Stimulated activated CD8-positive, alpha-beta memory T cell treated with anti-CD3 and anti-CD28 coated beads, Interleukin-7, amount 100 ng/mL, for 48 hours (primary cell): ENCODE data around the gene MAML3.

Source experiments
- DNase-seq, 2 donors: peaks; one replicate each; pipeline ENCODE4 v3.0.0-alpha.2; 2020; ENCODE audit warnings: low read depth in 1 of 2; ENCODE audit errors: extremely low read depth in 1 of 2

MAML3 gene

DNA sequence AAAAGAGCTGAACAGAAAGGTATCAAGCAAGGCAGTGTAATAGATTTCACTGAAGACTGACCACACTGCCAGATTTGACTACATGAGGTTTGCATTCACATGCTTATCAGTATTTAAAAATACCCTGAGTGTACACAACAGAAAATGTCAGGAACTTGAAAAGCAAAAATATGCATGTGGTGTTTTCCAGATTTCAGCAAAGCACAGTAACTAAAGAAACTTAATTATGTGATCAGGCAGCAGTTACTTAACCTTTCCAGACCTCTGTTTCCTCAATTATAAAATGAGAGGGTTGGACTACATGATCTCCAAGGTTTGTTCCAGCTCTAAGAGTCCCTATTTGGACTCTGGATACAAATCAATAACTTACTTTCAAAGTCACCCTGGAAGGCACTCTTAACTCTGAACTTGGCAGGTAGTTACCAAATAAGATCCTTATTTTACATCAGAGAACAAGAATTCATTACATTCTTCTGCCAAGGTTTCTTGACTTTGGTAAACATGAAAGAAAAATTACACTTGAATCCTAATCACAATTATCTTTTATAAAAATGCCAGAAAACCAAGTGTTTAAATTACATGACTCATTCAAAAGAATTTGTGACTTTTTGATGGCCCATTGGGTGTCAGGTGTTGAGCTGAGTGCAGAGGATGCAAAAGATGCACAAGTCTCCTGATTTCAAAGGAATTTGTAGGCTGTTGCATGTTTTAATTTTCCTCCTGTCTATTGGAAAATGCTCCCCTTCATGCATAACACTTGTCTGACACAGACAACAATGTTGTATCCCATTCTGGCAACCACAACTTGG, 246.8 kb downstream of the MAML3 start:
- no peak for DNase-seq

DNA sequence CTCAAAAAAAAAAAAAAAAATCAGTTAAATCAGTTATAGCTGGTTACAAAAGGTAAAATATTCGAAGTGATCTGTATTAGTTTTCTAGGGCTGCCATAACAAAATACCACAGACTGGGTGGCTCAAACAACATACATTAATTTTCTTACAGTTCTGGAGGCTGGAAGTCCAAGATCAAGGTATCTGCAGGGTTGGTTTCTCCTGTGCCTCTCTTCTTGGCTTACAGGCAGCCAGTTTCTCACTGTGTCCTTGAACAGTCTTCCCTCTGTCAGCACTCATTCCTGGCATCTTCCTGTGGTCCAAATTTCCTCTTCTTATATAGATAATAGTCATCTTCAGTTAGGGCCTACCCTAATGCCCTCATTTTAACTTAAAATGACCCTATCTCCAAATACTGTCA, 248.5 kb downstream of the MAML3 start:
- DNase-seq, result no peak

- no peak for DNase-seq
Measured at GRCh38 chr4:139904406-139904805, 249.6 kb downstream of the MAML3 start.

- DNase-seq, result no peak
Measured at GRCh38 chr4:139903845-139904244, 250.1 kb downstream of the MAML3 start.

GRCh38 chr4:139902321-139903320, 251.4 kb downstream of the MAML3 start:
- DNase-seq, result no peak

DNA sequence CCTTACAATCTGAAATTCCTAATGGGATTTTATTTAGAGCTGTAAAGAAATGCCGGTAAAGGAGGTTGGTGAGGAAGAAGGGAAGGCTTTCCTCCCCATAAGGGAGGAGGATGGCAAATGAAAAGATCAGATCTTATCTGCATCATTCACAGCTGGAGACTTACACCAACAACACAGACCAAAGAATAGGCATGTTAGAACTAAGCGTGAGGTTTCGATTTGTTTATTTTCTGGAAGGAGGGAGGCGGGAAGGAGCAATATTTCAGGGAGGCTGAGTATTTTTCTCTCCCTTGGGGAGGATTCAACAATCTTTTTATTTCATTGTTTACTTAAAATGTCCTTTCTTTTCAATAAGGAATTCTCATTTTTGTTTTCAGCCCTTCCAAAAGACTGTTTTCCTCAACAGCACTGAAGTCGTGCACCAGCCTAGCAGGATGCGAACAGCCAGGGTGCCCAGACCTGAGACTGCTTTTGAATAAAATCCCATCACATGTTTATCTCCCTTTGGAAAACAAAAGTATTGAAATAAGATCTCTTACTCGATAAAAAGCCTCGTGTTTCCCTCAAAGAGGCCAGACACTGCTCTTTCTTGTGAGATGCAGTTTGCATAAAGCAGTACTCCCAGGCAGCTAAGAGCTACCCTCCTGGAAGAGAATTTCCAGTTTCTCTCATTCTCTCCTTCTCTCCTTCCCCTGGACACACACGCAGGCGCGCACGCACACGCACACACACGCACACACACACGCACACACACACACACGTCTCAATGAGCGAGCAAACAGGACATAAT, 252.3 kb downstream of the MAML3 start:
- no peak for DNase-seq

DNA sequence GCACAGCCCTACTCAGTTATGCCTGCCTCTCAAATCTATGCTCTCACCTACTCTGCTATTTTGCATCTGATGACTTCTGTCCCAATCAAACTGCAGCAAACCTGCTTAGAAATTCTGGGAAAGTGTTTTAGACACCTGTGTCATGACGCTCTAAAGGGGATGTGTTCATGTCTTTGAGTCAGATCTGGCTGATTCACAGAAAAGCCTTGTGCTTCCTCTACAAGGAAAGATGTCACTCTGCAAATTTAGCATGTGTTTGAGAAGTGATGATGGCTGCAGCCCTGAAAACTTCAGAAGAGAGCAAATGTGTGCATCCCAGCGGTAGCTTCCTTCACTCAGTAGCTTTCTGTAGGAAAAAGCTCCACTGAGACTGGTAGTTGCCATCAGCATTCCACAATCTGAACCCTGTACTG, 253.0 kb downstream of the MAML3 start:
- DNase-seq, result no peak

DNA sequence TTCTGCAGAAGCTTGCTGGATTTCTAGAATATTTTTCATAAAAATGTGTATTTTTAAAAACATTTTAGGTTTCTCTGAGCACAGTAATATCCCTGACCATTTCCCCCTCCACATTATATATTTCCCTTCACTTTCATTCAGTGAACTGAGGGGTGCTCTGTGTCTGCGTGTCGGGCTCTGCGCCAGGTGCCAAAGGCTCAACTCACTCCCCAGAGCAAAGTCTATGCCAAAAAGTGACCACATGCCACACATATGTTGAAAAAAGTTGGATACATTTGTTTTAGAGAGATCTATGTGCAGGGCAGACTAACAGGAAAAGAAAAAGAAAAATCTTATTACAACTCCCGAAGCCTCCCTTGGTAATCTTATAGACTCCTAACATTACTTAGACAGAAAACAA, 254.6 kb downstream of the MAML3 start:
- DNase-seq, result no peak

DNA sequence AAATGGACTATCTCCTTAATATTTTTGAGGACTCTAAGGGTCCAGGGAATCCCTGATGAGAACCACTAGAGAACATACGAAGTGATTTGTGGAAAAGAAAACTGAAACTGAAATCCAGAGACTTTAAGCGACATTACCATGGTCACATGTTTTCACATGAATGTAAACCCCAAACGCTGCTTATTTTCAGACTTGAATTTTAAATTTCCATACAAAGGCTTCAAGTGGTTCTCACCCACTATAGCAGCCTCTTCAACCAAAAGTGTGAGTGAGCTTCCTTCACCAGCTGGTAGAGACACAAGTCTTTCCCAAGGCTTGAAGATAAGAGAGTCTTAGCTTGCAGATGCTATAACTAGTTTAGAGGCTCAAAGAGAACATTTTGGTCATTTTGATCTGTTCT, 255.7 kb downstream of the MAML3 start:
- no peak for DNase-seq

DNA sequence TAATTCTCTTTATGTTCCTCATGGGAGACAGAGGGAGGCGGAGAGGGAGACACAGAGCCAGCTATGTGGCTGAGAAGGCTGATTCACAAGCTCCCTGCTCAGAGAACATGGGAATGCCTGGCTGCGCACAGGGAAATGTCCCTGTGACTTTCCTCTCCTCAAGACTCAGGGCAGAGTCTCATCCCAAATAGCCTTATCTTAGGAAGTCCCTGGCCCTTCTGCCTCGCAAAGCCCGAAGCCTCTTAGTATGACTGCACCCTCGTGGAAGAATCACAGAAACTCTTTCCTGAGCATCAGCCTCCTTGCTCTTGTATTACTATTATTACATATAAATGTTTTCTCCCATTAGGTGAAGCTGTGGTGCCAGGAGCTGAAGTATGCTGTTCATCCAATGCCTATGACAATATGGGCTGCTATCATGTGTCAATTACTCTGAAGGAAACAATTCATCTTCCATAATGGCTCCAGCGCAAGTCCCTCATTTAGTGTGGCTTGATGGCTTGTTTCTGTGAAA, 257.8 kb downstream of the MAML3 start:
- no peak for DNase-seq

DNA sequence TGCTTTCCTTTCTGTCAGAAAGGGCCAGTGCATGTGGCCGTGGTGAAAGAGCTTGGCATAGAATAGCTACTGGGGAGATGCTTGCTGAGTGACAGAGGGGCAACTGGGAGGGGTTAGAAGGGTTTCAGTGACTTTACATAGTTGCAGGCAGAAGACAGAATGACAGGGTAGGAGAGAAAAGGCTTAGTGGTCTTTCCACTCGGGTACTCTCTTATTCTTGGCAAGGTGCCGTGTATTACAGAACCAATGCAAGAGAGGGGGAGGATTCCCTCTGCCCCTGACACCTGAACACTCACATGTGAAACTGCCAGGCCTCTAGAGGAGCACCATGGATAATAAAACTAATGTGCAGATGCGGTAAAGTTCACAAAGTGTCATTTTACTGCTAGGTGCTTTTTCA, 260.2 kb downstream of the MAML3 start:
- no peak for DNase-seq

- no peak for DNase-seq
Measured at GRCh38 chr4:139892973-139893736, 260.8 kb downstream of the MAML3 start.

GRCh38 chr4:139890816-139891215, 263.2 kb downstream of the MAML3 start:
- DNase-seq, result no peak

DNA sequence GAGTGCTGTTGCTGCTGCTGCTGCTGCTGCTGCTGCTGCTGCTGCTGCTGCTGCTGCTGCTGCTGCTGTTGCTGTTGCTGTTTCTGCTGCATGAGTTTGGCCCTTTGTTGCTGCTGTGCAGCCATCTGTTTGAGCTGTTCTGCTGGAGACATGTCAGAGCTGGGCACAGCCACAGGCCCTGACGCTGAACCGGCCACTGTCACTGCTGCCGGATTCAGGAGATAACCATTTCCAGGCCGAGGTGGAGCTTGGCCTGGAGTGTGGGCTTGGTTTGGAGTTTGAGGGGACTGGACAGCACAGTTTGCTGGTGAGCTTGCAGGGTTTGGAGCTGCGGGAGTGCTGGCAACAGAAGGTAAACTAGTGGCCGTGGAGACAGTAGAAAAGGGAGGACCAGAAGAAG, 264.1 kb downstream of the MAML3 start:
- no peak for DNase-seq

DNA sequence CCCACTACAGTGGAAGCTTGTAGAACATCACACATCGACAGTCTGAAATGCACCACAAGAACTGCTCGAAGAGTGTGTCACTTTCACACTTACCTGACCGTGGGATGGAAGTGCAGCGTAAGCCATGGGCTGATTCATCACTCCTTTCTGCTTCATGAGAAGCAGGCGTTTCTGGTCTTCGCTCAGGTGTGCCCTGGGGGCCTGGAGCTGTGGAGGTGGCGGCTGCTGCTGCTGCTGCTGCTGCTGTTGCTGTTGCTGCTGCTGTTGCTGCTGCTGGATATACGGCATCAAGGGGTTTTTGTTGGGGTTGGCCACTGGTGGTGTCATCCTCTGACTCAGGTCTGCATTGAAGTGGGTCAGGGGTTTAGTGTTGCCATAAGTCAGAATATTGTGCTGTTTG, 264.7 kb downstream of the MAML3 start:
- no peak for DNase-seq

DNA sequence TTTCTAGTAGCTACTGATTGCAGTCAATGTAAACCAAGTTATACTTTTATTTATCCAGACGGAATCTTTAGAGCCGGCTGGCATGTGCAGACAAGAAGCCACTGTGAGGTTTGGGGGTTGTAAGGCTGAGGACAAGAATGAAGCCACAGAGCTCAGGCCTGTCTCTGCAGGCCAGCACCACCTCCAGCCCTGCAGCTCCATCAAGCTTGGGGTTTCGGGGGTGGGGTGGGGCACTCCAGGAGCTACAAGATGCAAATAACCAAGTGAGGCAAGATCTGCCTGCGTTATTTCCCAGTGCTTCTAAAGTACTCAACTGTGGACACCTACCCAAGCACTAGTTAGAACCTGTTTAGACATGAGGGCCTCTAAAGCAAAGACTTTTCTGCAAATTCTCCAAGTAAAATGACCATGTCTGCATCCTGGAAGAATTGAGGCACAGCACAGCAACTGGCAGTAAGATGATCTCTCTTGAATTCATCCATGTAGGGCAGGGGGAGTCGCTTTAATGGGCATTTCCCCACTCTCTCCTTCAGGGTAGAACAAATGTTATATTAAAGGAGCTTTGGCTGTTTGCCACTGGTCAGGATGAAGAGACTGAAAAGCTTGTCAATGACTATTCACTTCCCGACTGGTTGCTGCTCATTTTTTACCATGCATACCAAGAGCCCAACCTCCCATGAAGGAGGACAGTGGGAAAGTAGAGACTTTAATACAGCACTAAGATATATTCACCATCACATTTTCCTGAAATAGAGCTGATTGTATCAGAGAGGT, 265.8 kb downstream of the MAML3 start:
- DNase-seq, result no peak

GRCh38 chr4:139887376-139887802, 266.6 kb downstream of the MAML3 start:
- no peak for DNase-seq

DNA sequence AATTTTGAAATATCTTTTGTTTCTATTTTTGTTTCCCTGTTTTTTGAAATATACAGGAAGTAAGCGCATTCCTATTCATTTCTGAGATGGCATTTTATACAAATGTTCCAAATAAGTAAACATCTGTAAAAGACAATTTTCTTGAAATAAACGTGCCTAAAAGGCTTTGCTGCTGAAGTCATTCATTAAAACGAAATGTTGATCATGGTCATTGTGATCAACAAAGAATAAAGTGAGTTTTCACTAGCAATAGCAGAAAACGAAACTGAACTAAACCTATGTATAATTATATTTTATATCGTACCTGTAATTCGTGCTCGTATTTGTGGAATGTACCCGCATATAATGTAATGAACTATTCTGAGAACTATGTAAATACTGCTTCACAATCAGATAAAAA, 267.2 kb downstream of the MAML3 start:
- DNase-seq, result no peak

DNA sequence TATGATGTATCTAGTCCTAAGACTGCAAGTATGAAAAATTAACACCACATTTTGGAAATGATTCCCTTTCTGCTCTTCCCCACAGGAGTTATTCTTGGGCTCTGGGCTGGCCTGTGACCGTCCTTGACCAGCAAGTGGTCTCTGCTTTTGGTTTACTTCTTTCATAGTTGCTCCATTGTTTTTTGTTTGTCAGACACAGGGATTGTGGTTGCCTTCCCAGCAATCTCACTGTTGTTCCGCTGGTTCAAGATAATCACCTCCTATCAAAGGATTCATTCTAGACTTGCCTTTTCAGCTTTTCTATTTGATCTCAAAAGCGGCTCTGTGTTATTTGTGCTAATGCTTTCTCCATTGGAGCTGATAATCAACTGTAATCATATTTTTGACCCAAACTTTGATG, 269.5 kb downstream of the MAML3 start:
- DNase-seq, result no peak
